Effector CD4-positive, alpha-beta T cell (primary cell): ENCODE data around the gene ZNF207.
"Not testable (repeated sequence)": the region's sequence is repeated elsewhere in the genome, so short reads cannot be mapped to it uniquely, and the experiment has no call there.

Experiments used
- DNase-seq: peaks from one replicate; pipeline ENCODE4 v3.0.0-alpha.2; 2020

The ZNF207 gene

GRCh38 chr17:32335687-32336086 lies 14.3 kb upstream of the ZNF207 start:
- DNase-seq = no peak

- DNase-seq = peak; percentile 44
Measured at GRCh38 chr17:32341141-32341856, 8.7 kb upstream of the ZNF207 start.

- DNase-seq = peak; percentile 62
Measured at GRCh38 chr17:32341857-32342602, 7.9 kb upstream of the ZNF207 start, which contains the start of gene C17orf75. Gene C17orf75 (minus strand): TSS chr17:32342173. CDS start chr17:32342139, 34 bp downstream.

DNA sequence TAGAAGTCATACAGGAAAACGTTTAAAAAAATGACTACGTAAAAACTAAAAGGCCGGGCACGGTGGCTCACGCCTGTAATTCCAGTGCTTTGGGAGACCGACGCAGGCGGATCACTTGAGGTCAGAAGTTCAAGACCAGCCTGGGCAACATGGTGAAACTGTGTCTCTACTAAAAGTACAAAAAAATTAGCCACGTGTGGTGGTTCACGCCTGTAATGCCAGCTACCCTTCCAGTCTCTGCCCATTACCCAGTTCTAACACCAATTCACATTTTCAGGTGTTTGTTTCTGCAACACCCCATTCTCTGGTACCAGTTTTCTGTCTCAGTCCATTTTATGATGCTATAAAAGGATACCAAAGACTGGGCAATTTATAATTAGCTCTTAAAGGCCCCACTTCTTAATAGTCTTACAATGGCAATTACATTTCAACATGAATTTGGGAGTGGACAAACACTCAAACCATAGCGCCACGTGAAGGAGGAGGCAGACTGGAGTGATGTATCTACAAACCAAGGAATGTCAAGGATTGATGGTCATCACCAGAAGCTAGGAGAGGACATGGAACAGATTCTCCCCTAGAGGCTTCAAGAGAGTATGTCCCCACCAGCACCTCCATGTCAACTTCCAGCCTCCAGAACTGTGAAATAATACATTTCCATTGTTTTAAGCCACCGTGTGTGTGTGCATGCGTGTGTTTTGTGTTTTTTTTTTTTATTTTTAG lies 7.2 kb upstream of the ZNF207 start:
- DNase-seq = no peak

GRCh38 chr17:32345951-32346600 lies 3.9 kb upstream of the ZNF207 start:
- DNase-seq = no peak

DNA sequence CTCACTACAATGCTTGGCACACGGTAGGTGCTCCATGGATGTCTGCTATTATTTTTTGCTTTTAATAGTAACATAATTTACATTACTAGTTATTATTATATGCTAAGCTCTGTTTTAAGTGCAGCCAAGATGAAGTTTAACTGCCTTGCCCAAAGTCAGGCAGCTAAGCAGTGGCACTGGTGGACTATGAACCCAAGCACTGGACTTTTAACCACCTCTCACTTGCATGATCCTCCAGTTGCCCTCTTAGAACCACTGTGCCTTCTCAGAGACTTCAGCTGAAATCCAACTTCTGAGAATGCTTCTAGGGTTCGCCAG lies 1.5 kb upstream of the ZNF207 start:
- no peak for DNase-seq

DNA sequence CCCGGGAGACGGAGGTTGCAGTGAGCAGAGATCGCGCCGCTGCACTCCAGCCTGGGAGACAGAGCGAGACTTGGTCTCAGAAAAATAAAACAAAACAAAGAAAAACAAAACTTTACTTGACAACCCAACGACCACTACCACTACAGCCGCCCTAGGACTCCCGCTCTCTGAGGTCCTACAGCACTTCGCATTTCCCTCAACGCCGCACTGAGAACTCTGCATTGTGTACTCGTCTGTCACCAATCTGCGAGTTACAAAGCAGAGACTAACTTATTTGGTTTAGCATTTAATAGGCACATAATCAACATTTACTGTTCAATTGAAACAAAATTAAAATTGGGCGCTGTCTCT lies 479 bp upstream of the ZNF207 start:
- no peak for DNase-seq

DNA sequence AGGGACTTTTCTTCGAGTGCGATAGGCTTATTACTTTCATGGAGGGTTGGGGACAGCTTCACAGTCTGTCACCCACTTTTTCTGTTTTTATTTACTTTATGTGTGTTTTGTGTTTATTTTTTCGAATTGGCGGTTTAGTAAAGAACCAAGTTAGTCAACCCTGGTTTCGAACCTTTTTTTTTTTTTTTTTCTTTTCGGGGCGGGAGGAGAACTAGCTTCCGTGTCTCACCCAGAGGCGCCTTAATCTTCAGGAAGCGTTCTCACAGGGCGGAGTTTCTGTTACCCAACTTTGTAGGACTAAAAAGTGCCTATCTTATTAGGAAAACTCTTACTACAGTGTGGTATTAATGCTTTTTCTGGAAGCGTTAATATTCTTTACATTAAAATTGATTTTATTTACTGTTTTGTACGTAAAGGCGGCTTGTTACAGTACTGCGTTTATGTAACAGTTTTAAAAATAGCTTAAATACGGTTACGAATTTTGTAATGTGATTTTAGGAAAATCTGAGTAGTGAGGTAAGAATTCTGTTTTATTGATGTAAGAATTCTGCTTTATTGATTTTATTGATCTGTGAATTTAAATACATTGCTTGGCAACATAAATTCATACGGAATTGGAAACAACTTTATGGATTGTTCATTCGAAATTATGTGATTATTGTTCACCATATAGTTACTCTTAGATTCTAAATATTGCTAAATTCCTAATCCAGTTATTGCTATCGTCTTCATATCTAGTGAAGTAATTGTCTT lies 885 bp downstream of the ZNF207 start:
- DNase-seq = peak; percentile 43

GRCh38 chr17:32352734-32353133 lies 2.8 kb downstream of the ZNF207 start:
- not testable (repeated sequence) for DNase-seq

GRCh38 chr17:32355649-32356377 lies 5.9 kb downstream of the ZNF207 start:
- no peak for DNase-seq

DNA sequence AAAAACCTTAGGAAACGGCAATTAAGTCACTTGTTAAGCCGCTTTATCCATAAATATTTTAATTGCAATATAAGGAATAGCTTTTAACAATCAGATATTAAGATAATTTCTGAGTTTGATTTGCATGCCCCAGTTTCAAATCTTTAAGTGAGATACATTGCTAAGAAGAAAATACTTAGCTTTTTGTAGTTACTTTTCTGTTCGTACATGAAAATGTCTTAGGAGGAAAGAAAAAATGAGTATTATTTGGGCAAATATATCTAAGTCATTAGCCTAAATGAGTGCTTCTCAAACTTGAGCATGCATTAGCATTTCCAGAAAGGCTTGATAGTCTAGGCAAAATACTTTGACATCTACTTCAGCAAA lies 6.4 kb downstream of the ZNF207 start:
- no peak for DNase-seq

- no peak for DNase-seq
Measured at GRCh38 chr17:32356750-32357149, 6.8 kb downstream of the ZNF207 start.

GRCh38 chr17:32357615-32358014 lies 7.7 kb downstream of the ZNF207 start:
- no peak for DNase-seq

GRCh38 chr17:32361270-32361669 lies 11.3 kb downstream of the ZNF207 start:
- DNase-seq = no peak

DNA sequence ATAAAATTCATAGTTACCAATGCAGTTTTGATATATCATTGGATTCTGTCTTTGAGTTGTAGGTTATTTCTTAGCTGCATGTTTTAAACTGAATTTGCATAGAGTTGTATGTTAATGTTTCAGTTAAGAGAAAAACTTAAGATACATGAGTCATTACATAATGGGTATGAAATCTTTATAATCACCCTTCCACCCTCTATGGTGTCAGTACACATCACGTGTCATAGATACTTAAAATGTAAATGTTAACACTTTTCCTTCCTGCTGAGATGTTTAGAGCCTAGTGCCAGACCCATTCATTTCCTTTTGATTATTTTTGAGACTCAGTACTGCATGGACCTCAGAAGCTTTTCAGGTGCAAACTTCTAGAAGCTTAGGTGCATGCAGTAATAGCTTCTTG lies 20.5 kb downstream of the ZNF207 start:
- no peak for DNase-seq

- no peak for DNase-seq
Measured at GRCh38 chr17:32382526-32383223, 32.7 kb downstream of the ZNF207 start.

- no peak for DNase-seq
Measured at GRCh38 chr17:32383926-32384434, 34.0 kb downstream of the ZNF207 start.

DNA sequence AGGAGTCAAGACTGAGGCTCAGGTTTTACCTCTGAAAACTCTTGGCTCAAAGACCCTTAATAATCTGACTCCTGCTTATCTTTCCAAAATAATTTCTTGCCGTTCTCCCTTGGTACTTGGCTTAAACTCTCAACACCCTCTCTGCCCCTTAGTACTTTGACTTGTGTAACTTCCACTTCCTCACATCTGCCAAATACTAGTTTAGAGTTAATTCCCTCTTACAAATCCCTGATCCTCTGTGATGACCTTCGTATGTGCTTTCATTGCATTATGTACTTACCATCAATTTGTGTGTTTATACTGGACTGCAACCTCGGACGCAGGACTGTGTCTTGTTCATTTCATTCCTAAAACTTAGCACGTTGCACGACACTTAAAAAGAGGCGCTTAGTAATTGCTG lies 35.2 kb downstream of the ZNF207 start:
- no peak for DNase-seq

DNA sequence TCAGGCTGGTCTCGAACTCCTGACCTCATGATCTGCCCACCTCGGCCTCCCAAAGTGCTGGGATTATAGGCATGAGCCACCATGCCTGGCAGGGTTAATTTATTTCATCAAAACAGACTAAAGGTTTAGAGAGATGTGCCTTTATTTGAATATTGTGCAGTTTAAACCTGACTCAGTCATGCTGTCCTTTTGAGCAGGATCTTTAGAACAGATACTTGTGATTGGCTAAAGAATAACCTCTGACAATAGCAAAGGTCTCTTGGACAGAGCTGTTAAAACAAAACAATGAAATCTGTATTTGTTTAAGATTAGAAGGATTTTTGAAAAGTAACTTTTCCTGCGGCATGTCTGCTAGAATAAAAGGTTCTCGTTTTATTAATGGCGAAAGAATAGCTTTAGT lies 36.0 kb downstream of the ZNF207 start:
- no peak for DNase-seq

- no peak for DNase-seq
Measured at GRCh38 chr17:32386844-32387243, 36.9 kb downstream of the ZNF207 start.

DNA sequence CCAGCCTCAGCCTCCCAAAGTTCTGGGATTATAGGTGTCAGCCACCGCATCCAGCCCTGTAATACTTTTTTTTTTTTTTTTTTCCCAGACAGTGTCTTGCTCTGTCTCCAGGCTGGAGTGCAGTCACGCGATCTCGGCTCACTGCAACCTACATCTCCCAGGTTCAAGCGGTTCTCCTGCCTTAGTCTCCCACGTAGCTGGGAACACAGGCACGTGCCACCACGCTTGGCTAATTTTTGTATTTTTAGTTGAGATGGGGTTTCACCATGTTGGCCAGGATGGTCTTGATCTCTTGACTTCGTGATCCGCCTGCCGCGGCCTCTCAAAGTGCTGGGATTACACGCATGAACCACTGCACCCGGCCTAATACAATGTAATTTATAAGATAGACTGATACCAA lies 38.2 kb downstream of the ZNF207 start:
- DNase-seq = not testable (repeated sequence)
